Kidney (tissue), 14 donors: ENCODE data around the gene ILDR2. TPM values are rescaled to one million over a fixed set of nuclear protein-coding genes. Genes with fewer than 3 reads are reported as not detected.
A peak's percentile ranks its signal among the peaks of the same experiment; 100 is the strongest.

Experiments
- DNase-seq, 5 donors: peaks; one replicate each; pipeline ENCODE4 v3.0.0-alpha.2; 2013 to 2020
- FAIRE-seq: peaks from 2 replicates; lab custom pipeline; 2012; peaks lifted over from hg19 to GRCh38; lab: Jason Lieb, UNC
- H3K27ac ChIP-seq, 2 donors: one replicate each; pipeline ENCODE4 v1.7.0; 2013; ENCODE audit warnings: low read depth in 2 of 2, low read length in 2 of 2, inconsistent platforms in 1 of 2
- H3K27me3 ChIP-seq: one replicate; pipeline ENCODE4 v1.7.1; 2013; ENCODE audit warnings: low read length, inconsistent platforms; ENCODE audit not compliant: control insufficient read depth, insufficient read depth
- H3K36me3 ChIP-seq, 3 donors: one replicate each; pipeline versions ENCODE4 v1.7.0 to v1.7.1; 2013; ENCODE audit warnings: low read length in 3 of 3, control low read depth in 1 of 3, inconsistent platforms in 1 of 3; ENCODE audit not compliant: insufficient read depth in 3 of 3, control insufficient read depth in 2 of 3
- H3K4me1 ChIP-seq, 3 donors: one replicate each; pipeline versions ENCODE4 v1.7.0 to v1.7.1; 2013; ENCODE audit warnings: low read length in 3 of 3, inconsistent platforms in 1 of 3, low read depth in 1 of 3; ENCODE audit not compliant: control insufficient read depth in 2 of 3, insufficient read depth in 2 of 3
- H3K4me3 ChIP-seq, 3 donors: one replicate each; pipeline versions ENCODE4 v1.7.0 to v1.8.1; 2013; ENCODE audit warnings: low read length in 3 of 3, control low read depth in 1 of 3, inconsistent platforms in 1 of 3
- H3K9ac ChIP-seq, 3 donors: one replicate each; pipeline versions ENCODE4 v1.7.0 to v1.7.1; 2013; ENCODE audit warnings: low read length in 3 of 3, control low read depth in 1 of 3, inconsistent platforms in 1 of 3
- H3K9me3 ChIP-seq, 3 donors: one replicate each; pipeline versions ENCODE4 v1.7.0 to v1.7.1; 2013; ENCODE audit warnings: low read length in 3 of 3, control low read depth in 1 of 3, inconsistent platforms in 1 of 3; ENCODE audit not compliant: control insufficient read depth in 2 of 3, insufficient read depth in 1 of 3
- CTCF ChIP-seq: IDR thresholded peaks from 3 replicates; pipeline ENCODE4 v1.5.1; 2012; ENCODE audit warnings: mild to moderate bottlenecking, moderate library complexity, borderline replicate concordance; ENCODE audit not compliant: insufficient read depth; ENCODE audit errors: extremely low read depth
- intact Hi-C: fragments of 100-400 bp; cut with DNase I; formaldehyde crosslinking; loops from one replicate; pipeline ENCODE4 v1.11.1; 2022
- polyA plus RNA-seq: library from polyadenylated mRNA; stranded (reverse); fragments of 350-450 nt; fragmentation: Illumina TruSeq; extraction: RNeasy Lipid Tissue Mini Kit (QIAGEN cat#74804); gene quantifications from one replicate; pipeline ENCODE4 v1.2.3, GENCODE V29; 2014; ENCODE audit warnings: low read depth, low replicate concordance; ENCODE audit not compliant: insufficient read depth
- total RNA-seq: library from RNA; stranded (reverse); fragmentation: NEBNext Ultra II Directional; extraction: Animal tissue kit (Norgen Biotek cat#: 25700); gene quantifications from one replicate; pipeline ENCODE4 v1.2.1, GENCODE V29; 2021
- donor health status: control.
- donor health status: control.
- donor health status: control.
- donor health status: control.
- donor health status: control.
- donor health status: DM: yes; HTN: yes; CAD: no.
- donor health status: Normal renal cell carcinoma (clear cell type).

Gene ILDR2
- total and polyA plus RNA-seq, 2 donors from 2014 or later, result 1.5 to 5.9 TPM

- Histone ChIP-seq H3K9ac (no peak overlapping the region), H3K4me3 (no peak overlapping the region), H3K9me3 (no peaks in the 10 kb centered on the region), H3K4me1 (no peaks in the 10 kb centered on the region), H3K27ac (peak overlapping the region in 1 of 2 donors; percentile 1), H3K36me3 (no peaks in the 10 kb centered on the region), H3K27me3 (peaks cover 6% of the 10 kb centered on the region)
- FAIRE-seq (no peak), DNase-seq (peak in 3 of 5 donors; percentile 33 to 81 (median 70))
- intact Hi-C loops, result no loop called here
- no peak for TF ChIP-seq CTCF
These were observed 49.4 kb downstream of the ILDR2 start for GRCh38 chr1:166925810-166926478.

GRCh38 chr1:166924823-166925541 lies 50.4 kb downstream of the ILDR2 start:
- intact Hi-C loops, result no loop called here
- no peaks in the 10 kb centered on the region for H3K4me1 ChIP-seq
- H3K9me3 ChIP-seq, result no peaks in the 10 kb centered on the region
- no peak overlapping the region for H3K27ac ChIP-seq
- H3K9ac ChIP-seq, result no peak overlapping the region
- no peak for FAIRE-seq
- H3K27me3 ChIP-seq, result peaks cover 6% of the 10 kb centered on the region
- no peak overlapping the region for H3K4me3 ChIP-seq
- no peak for TF ChIP-seq CTCF
- no peak for DNase-seq
- no peaks in the 10 kb centered on the region for H3K36me3 ChIP-seq

GRCh38 chr1:166920561-166921475 lies 54.5 kb downstream of the ILDR2 start:
- no peaks in the 10 kb centered on the region for H3K9me3 ChIP-seq
- no peak for FAIRE-seq
- DNase-seq, result peak; percentile 59 to 71 (median 67)
- peak overlapping the region in 2 of 3 donors; percentile 31 to 48 for H3K4me3 ChIP-seq
- H3K27ac ChIP-seq, result no peak overlapping the region
- intact Hi-C loops, result no loop called here
- no peak overlapping the region for H3K9ac ChIP-seq
- H3K4me1 ChIP-seq, result no peaks in the 10 kb centered on the region
- H3K27me3 ChIP-seq, result peaks cover 9% of the 10 kb centered on the region
- TF ChIP-seq CTCF, result no peak
- no peaks in the 10 kb centered on the region for H3K36me3 ChIP-seq
